ENCODE results near the gene TMEM178B. TPM values are rescaled to one million over a fixed set of nuclear protein-coding genes. Genes with fewer than 3 reads are reported as not detected.

The TMEM178B gene
- total RNA-seq, 1 donor from 2014 or later: 19.7 TPM

- Mint-ChIP-seq H3K27ac (ENCODE audit: unreplicated experiment) (no peak overlapping the region), H3K27me3 (ENCODE audit: low read depth) (peaks cover 2% of the 10 kb centered on the region), H3K36me3 (ENCODE audit: low read depth) (peaks cover 2% of the 10 kb centered on the region), H3K9me3 (no peaks in the 10 kb centered on the region), H3K4me1 (peaks cover 39% of the 10 kb centered on the region), H3K4me3 (no peak overlapping the region)
- no peak for DNase-seq (ENCODE audit: low read depth, low spot score)
- TF ChIP-seq, protein P1, sequence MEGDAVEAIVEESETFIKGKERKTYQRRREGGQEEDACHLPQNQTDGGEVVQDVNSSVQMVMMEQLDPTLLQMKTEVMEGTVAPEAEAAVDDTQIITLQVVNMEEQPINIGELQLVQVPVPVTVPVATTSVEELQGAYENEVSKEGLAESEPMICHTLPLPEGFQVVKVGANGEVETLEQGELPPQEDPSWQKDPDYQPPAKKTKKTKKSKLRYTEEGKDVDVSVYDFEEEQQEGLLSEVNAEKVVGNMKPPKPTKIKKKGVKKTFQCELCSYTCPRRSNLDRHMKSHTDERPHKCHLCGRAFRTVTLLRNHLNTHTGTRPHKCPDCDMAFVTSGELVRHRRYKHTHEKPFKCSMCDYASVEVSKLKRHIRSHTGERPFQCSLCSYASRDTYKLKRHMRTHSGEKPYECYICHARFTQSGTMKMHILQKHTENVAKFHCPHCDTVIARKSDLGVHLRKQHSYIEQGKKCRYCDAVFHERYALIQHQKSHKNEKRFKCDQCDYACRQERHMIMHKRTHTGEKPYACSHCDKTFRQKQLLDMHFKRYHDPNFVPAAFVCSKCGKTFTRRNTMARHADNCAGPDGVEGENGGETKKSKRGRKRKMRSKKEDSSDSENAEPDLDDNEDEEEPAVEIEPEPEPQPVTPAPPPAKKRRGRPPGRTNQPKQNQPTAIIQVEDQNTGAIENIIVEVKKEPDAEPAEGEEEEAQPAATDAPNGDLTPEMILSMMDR (conservative IDR thresholded peaks at IDR 0.05): no peak
Observed at GRCh38 chr7:141433698-141434097, 359.8 kb downstream of the TMEM178B start.

DNA sequence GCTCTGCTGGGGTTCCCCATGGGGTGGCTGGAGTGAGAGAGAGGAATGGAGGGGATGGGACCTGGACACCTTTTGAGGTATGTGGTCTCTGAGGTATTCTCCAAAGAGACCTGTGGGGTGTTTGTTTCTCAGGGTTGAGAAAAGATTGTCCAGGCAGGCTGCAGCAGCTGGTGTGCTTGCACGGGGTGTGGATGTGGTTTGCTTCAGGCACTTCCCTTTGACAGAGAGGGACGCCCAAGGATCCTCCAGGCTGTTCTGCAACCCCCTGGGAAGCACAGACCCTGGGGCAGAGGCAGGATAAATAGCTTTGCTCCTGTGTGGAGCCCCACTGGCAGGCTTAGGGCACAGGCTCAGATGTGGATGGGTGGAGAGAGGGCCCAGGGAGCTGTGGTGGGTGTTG lies 362.3 kb downstream of the TMEM178B start:
- Mint-ChIP-seq H3K4me3 (no peak overlapping the region), H3K27ac (ENCODE audit: unreplicated experiment) (no peak overlapping the region), H3K27me3 (ENCODE audit: low read depth) (no peaks in the 10 kb centered on the region), H3K9me3 (no peaks in the 10 kb centered on the region), H3K4me1 (peaks cover 26% of the 10 kb centered on the region), H3K36me3 (ENCODE audit: low read depth) (no peaks in the 10 kb centered on the region)
- DNase-seq (ENCODE audit: low read depth, low spot score): no peak
- TF ChIP-seq, protein P1 (conservative IDR thresholded peaks at IDR 0.05): no peak

DNA sequence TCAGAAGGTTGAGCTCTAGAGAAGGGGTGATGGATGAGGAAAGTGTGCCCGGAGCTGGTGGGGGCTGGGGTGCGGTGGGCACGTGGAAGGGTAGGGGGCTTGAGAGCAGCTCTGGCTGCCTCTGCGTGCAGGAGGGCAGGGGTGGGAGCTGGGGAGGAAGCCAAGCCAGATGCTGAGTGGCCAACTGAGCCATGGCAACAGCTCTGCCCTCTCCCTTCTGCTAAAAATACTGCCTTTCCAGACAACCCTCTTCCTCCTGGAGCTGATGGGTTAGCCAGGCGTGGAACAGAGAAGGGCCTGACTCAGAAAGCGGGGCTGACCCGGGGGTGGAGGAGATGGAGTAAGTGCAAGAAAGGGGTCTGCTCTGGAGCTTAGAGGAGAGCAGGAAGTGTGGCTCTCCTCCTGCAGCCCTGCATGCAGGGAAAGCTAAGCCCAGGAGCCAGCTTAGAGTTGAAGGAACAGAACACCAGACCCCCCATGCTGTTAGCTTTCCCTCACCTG lies 362.8 kb downstream of the TMEM178B start:
- H3K36me3 Mint-ChIP-seq (ENCODE audit: low read depth): no peaks in the 10 kb centered on the region
- no peaks in the 10 kb centered on the region for H3K9me3 Mint-ChIP-seq

GRCh38 chr7:141439164-141439563 lies 365.3 kb downstream of the TMEM178B start:
- Mint-ChIP-seq H3K27ac (ENCODE audit: unreplicated experiment) (no peak overlapping the region), H3K4me1 (peaks cover 9% of the 10 kb centered on the region), H3K27me3 (ENCODE audit: low read depth) (no peaks in the 10 kb centered on the region), H3K4me3 (no peak overlapping the region), H3K36me3 (ENCODE audit: low read depth) (peaks cover 7% of the 10 kb centered on the region), H3K9me3 (no peaks in the 10 kb centered on the region)
- DNase-seq (ENCODE audit: low read depth, low spot score): no peak
- TF ChIP-seq, protein P1 (conservative IDR thresholded peaks at IDR 0.05): no peak

More for the DNA sequence above, 362.8 kb downstream of the TMEM178B start:
- H3K4me1 Mint-ChIP-seq: peaks cover 21% of the 10 kb centered on the region
- DNase-seq (ENCODE audit: low read depth, low spot score): no peak
- H3K27me3 Mint-ChIP-seq (ENCODE audit: low read depth): no peaks in the 10 kb centered on the region
- H3K27ac Mint-ChIP-seq (ENCODE audit: unreplicated experiment): no peak overlapping the region
- no peak overlapping the region for H3K4me3 Mint-ChIP-seq
- TF ChIP-seq, protein P1 (conservative IDR thresholded peaks at IDR 0.05): no peak

DNA sequence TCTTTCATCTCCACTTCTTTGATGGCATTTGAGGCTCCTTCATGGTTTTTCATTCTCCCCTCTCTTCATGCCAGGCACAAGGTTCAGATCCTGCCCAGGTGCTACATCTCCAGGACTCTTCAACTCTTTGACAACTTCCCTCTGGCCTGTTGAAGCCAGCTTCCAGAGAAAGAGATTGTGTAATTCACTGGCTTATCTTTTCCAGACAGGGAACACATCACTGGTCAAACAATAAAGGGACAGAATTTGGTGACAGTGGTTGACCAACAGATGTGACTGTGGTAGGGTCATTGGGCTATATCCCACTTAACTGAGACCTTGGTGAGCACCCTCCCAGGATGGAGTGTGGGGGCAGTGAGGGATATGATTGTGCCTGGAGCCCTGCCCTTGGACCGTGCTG lies 365.9 kb downstream of the TMEM178B start:
- no peaks in the 10 kb centered on the region for H3K27me3 Mint-ChIP-seq (ENCODE audit: low read depth)
- TF ChIP-seq, protein P1 (conservative IDR thresholded peaks at IDR 0.05): no peak
- H3K36me3 Mint-ChIP-seq (ENCODE audit: low read depth): peaks cover 7% of the 10 kb centered on the region
- H3K9me3 Mint-ChIP-seq: no peaks in the 10 kb centered on the region
- no peak overlapping the region for H3K4me3 Mint-ChIP-seq
- no peak for DNase-seq (ENCODE audit: low read depth, low spot score)
- peaks cover 4% of the 10 kb centered on the region for H3K4me1 Mint-ChIP-seq
- no peak overlapping the region for H3K27ac Mint-ChIP-seq (ENCODE audit: unreplicated experiment)
